HG03565 (cell line): Measurements from ENCODE around the gene TOPAZ1.

Experiments used
- ATAC-seq: cut with Tn5 transposase; IDR thresholded peaks from one replicate; pipeline ENCODE4 v1.9.1; 2021; ENCODE audit warnings: mild to moderate bottlenecking, moderate library complexity; ENCODE audit not compliant: unreplicated experiment

The TOPAZ1 gene

GRCh38 chr3:44241706-44242105, at the start of gene TOPAZ1:
TSS of gene TOPAZ1 (plus strand) at chr3:44241886. CDS start at chr3:44242054, 168 bp downstream.
- no peak for ATAC-seq

GRCh38 chr3:44198284-44199269, 43.1 kb upstream of the TOPAZ1 start:
- ATAC-seq, result no peak

- no peak for ATAC-seq
Observed at GRCh38 chr3:44206261-44206660, 35.4 kb upstream of the TOPAZ1 start.

DNA sequence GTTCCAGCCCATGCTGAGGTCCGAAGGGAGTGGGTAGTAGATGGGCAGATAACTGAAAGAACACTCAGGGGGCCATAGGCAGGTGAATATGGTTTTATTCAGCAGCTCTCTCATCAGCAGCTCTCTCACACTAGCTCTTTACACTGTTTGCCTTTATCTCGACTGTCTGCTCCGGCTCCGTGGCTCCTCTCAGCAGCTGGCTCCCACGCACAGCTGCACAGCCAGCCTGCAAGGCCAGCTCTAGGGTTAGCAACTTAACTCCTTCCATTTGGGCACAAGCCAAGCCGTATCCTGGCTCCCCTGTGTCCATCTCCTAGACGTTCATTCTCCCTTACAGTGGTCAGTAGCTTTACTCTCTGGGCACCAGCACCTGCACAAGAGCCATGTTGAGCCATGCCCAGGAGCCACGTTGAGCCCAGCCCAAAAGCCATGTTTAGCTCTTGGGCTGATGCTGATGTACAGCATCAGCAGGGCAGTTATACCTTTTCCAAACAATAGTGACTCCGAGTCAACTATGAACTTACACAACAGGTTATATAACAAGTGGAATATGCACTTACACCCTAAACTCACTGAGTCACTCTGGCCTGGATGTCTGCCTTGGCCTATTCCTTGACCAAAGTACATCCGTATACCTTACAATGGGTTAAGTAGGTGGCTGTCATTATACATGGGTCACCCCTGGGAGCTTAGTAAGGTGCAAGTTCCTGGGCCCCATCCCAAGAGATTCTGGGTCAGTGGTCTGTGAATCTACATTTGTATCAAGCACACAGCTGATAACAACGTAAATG, 34.6 kb upstream of the TOPAZ1 start:
- no peak for ATAC-seq

GRCh38 chr3:44208086-44208485, 33.6 kb upstream of the TOPAZ1 start:
- no peak for ATAC-seq

DNA sequence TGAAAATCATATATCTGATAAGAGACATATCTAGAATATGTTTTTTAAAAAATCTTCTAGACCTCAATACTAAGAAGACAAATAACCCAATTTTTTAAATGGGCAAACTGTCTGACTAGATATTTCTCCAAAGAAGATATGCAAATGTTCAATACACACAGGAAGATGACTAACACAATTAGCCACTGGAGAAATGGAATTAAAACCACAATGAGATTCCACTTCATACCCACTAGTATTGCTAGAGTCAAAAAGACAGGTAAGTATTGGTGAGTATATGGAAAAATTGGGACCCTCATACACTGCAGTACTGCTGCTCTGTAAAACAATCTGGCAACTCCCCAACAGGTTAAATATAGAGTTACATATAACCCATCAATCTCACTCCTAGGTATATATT, 33.1 kb upstream of the TOPAZ1 start:
- ATAC-seq, result no peak

DNA sequence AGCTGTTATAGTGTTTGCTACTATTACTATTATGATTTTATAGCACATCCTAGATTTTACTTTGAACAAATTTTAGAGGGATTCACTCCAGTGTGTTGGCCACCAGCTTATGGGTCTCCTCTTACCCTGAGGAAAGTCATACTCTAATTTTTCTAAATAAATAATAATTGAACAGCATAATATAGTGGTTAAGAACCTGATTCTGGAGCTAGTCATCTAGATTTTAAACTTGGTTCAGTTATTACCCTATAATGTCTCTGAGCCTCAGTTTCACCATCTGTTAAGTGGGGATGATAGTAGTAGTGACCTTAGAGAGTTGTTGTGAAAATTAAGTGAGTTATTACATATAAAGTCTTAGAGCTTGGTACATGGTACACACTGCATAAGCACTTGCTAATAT, 30.7 kb upstream of the TOPAZ1 start:
- ATAC-seq, result no peak

DNA sequence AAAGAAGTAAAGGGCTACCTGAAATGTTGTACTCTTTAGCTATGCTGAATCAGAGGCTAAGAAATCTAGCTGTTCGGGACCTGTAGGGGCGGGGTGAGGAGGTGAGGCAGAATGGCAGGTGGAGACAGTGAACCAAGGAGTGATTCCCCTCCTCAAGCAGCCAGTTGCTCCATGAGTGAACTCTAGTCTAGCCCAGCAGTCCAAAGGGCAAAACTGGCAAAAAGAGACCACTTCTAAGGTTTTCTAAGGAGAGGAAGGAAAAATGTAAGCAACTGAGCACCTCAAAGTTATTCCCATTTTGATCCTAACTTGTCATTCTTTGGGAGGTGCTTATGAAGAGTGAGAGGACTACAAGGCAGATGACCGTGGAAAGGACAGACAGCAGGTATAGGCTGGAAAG, 19.3 kb upstream of the TOPAZ1 start:
- no peak for ATAC-seq

DNA sequence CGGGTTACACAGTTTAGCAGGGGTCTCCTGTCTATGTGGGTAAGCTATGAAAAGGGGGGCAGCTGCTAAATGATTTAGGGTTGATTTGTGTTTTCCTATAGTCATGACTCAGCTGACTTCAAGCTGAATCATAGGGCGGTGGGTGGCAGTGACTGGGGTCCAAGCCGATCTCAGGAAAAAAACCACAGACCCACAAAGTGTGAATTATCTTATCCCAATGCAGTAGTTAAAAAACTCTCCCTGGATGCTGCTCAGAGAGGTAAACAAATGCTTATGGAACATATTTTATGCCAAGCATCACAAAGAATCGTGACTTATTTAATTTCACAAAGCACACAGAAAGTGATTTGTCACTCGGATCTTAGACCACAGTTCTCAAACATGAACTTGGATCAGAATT, 18.4 kb upstream of the TOPAZ1 start:
- no peak for ATAC-seq

DNA sequence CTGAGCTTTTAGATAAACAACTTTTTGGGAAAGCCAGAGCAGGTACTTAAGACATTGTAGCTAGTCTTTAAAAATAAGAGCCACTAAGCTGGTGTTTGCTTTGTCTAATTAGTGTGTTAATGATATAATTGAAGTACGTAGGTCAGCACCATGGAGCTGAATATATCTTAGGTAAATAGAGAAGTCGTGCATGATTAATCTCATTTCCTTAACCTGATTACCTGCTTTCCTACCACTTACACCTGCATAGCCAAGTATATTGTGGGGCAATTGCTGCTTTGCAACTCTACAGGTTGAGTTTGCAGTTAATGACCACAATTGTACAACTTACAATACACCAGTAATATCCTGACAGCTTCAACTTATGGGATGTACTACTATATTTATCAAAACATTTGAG, 17.6 kb upstream of the TOPAZ1 start:
- ATAC-seq, result no peak

GRCh38 chr3:44226573-44226972, 15.1 kb upstream of the TOPAZ1 start:
- no peak for ATAC-seq

DNA sequence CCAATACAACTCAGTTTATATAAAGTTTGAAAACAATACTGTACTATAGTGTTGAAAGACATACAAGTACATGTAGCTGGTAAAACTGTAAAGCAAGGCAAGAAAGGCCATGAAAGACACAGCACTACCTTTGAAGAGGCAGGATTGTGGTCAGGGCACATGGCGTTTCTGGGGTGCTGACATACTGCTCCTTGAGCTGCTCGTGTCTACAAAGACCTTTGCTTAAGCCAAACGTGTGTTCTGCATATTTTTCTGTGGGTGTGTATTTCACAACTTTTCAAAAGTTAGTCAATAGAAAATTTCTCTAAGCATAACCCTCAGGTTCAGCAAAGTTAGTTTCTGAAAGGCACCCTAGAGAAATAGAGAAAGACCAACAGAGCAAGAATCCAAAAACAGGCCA, 14.1 kb upstream of the TOPAZ1 start:
- ATAC-seq, result no peak

DNA sequence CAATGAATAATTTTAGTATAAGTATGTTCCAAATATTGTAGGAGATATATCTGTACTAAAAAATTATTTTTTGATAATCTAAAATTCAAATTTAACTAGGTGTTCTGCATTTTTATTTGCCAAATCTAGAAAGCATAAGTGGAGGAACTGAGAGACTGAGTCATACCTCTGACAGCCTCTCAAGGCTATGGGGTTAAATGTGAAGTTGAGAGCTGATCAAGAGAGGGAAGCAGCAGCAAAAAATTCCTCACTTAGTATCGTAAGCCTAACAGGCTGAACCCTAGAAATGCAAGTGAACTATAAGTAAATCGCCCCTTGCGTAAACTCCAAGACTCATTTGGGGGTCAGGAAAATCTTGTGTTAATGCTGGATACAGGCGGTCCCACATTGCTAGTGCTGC, 12.8 kb upstream of the TOPAZ1 start:
- ATAC-seq, result no peak

DNA sequence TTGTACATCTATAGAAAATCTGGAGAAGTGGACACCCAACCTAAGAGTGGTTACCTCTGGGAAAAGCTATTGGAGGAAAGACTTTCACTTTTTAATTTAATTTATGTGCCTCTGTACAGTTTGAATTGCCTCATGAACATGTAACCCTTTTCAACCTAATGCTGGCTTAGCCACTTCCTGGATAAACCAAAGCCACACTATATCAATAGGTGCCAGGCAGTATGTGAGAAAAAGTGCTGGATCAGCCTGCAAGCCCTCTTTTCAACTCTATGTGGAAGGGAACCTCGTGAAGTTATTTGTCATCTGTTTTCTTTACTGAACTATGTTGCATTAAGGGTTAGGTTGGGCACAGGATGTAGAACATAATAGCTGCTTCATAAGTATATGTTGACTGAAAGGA, 9.3 kb upstream of the TOPAZ1 start:
- no peak for ATAC-seq

DNA sequence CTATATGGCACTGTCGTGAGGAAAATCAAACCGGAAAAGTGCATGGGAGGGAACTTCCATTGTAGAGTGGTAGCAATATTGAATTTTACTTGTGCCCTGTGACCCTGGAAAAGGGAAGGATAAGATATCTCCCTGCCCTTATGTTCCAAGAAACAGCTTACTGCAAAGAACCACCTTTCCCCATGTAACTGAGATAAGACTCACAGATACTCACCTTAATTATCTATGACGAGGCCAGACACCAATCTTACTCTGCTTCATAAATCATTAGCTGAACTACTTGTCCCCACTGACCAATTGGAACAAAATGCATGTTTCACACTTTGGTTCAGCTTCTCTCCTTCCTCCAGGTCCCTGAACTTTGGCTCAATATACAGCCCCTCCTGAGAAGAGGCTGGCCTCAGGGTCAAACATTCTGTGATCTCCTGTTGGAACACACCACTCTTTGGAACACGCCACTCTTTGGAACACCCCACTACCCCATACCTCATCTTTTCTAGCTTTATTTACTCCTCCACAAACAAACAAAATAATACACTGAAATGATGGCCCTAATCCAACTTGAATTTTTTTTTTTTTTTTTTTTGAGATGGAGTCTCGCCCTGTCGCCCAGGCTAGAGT, 6.9 kb upstream of the TOPAZ1 start:
- no peak for ATAC-seq

GRCh38 chr3:44235604-44236484, 5.8 kb upstream of the TOPAZ1 start:
- no peak for ATAC-seq

DNA sequence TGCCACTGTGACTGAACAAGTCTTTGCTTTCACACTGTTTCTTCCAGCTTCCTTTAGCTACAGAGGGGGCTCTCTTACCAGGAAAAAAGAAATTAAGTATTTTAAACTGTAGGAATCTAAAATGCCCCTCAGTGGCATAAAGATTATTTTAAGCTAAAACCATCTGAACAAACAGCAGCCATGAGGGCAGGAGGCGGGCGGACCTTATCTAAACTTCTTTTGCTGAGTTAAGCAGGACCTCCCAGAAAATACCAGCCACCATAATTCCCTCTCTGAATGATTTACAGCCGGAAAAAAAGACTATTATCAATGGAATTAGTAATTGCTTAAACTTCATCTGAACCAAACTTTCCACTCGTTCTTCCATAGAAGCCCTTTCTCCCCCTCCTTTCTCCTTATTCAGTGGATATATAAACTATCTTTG, 5.2 kb upstream of the TOPAZ1 start:
- ATAC-seq, result no peak

- ATAC-seq, result no peak
Observed at GRCh38 chr3:44237161-44237560, 4.5 kb upstream of the TOPAZ1 start.

DNA sequence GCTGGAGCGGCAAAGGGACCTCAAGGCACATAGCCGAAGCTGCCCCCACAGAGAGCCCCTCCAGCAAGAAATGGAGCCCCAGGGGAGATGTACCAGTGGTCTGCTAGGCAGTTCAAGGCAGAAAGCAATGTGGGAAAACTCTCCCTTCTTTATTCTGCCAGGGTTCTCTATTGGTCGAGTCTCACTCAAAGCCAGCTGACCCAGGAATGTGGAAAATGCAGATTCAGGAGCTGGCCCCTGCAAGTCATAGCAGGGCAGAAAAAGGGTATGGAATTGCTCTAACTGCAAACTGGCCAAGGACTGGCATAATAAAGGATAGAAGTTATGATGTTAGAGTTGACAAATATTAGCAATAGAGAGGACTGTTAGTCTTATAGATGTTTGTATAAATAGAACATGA, 4.0 kb upstream of the TOPAZ1 start:
- ATAC-seq, result no peak

DNA sequence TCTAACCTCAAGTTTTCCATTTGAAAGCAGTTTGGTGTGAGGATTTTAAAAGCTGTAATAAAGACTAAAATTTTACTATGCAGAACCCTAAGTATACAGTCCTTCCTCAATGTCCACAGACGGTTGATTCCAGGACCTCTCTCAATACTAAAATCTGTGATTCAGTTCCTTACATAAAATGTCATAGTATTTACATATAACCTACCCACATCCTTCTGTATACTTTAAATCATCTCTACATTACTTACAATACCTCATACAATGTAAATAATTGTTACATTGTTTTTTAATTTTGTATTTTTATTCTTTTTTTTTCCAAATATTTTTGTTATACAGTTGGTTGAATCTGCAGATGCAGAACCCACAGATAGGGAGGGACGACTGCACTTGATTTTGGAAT, 2.8 kb upstream of the TOPAZ1 start:
- no peak for ATAC-seq

DNA sequence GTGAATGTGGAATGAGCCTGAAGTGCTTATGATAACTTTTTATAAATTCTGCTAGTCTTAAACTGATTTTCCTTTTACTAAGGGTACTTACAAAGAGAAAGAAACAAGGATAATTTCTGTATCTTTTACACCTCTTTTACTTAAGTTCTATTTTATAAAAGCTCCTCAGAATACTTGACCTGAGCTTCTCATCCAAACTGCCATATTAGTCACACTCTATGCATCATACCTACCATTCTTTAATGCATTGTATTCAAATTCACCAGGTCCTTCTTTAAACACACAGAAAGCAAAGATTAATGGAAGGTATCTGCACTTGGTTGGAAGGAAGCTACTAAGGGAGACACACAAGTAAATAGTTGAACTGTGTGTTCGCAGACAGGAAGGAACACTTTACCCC, 1.6 kb upstream of the TOPAZ1 start:
- ATAC-seq, result no peak
